GM10248 (cell line): ENCODE data around the gene ITGA1.

Source experiments
- CTCF ChIA-PET: fragments of 300-600 bp; sonication (Branson Sonifier 250); formaldehyde crosslinking; extraction: SDS; loops from one replicate; lab custom pipeline; 2021; ENCODE audit warnings: antibody characterized with exemption; lab: Yijun Ruan, JAX
- POLR2A ChIA-PET: fragments of 350-650 bp; sonication (Branson Sonifier 250); formaldehyde crosslinking; extraction: SDS; loops from one replicate; lab custom pipeline; 2020; ENCODE audit warnings: antibody characterized with exemption; lab: Yijun Ruan, JAX
- DNase-seq: peaks from one replicate; pipeline ENCODE4 v3.0.0; 2012; ENCODE audit errors: extremely low spot score
- TF ChIP-seq, protein P1 (sequence below): IDR thresholded peaks from 2 replicates; pipeline ENCODE4 v1.5.1; 2012; ENCODE audit warnings: mild to moderate bottlenecking, low read depth; ENCODE audit errors: extremely low read depth, missing control alignments, control extremely low read depth

Gene ITGA1

DNA sequence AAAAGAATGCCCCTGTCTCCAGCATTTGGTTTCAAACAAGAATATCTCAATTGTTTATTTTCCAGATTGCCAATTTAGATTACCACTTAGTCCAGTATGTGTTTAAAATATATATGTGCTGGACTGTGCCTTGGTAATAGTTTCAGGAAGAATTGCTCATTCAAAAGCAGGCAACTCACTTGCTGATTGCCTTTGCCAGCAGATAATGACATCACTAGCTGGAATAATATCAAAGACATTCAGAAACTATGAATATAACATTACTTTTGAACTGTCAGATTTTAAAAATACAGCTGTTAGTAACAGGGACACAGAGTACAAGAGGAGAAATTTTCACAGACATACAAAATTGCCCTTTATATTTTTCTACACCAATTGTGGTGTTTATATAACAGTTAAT, 105.4 kb downstream of the ITGA1 start:
- DNase-seq: no peak
- POLR2A ChIA-PET: no interaction called here
- CTCF ChIA-PET: no interaction called here
- TF ChIP-seq, protein P1, sequence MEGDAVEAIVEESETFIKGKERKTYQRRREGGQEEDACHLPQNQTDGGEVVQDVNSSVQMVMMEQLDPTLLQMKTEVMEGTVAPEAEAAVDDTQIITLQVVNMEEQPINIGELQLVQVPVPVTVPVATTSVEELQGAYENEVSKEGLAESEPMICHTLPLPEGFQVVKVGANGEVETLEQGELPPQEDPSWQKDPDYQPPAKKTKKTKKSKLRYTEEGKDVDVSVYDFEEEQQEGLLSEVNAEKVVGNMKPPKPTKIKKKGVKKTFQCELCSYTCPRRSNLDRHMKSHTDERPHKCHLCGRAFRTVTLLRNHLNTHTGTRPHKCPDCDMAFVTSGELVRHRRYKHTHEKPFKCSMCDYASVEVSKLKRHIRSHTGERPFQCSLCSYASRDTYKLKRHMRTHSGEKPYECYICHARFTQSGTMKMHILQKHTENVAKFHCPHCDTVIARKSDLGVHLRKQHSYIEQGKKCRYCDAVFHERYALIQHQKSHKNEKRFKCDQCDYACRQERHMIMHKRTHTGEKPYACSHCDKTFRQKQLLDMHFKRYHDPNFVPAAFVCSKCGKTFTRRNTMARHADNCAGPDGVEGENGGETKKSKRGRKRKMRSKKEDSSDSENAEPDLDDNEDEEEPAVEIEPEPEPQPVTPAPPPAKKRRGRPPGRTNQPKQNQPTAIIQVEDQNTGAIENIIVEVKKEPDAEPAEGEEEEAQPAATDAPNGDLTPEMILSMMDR: no peak

DNA sequence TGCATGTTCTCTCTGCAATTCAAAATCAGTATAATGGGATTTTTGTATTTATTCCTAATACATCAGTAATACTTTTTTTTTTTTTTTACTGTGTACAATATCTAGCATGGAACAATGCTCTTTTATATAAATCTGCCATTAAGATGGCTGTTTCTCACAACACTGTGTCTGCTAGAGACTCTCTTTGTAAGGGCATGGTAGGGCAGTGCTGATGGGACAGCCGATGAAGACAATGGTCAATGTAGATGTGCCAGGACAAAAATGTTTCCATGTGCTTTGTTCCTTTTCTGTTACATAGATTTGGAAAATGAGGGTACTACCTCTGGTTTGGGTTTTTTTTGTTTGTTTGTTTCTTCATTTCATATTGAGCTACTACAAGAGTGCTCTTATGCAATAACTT, 106.1 kb downstream of the ITGA1 start:
- TF ChIP-seq, protein P1: no peak
- ChIA-PET POLR2A (no interaction called here), CTCF (no interaction called here)
- no peak for DNase-seq

DNA sequence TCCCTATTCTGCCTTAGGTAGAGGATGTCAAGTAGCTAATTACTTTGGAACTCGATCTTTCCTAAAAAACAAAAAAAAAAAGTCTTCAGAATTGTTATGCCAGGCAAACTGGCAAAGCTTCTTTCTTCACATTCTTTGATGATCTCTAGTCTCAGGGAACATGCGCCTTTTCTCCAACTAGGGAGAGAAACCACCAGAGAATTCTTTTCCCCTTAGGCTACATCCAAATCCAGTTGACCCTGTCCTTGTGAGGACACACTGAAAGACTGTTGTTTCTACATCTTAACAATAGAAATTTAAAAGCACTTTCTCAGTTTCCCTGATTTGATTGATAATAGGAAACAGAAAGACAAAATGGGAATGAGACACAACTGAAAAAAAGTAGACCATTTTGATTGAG, 106.7 kb downstream of the ITGA1 start:
- no peak for DNase-seq
- ChIA-PET CTCF (no interaction called here), POLR2A (no interaction called here)
- TF ChIP-seq, protein P1: no peak

DNA sequence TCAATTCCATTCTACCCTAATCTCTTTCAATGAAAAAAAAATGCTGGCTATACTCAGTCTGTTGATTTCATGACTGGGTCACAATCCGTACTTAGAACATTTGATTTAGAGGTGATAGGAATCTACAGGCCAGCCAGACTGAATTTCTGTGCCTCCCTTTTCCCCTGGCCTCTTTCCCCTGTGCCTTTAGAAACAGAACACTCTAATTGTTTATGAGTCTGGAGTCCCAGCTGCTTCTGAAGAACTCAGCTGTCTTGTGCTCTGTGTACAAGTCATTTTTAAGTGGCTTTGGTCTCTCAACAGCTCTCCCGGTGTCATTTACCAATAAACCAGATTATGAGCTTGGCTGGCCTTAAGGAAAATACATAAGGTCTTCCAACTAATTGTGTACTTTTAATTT, 107.4 kb downstream of the ITGA1 start:
- ChIA-PET CTCF (interaction anchor here (0.9 kb wide), 1 partner anchor 13 kb away, joined by 3 read pairs; no protein-coding TSS in a partner anchor), POLR2A (no interaction called here)
- TF ChIP-seq, protein P1: no peak
- DNase-seq: no peak

DNA sequence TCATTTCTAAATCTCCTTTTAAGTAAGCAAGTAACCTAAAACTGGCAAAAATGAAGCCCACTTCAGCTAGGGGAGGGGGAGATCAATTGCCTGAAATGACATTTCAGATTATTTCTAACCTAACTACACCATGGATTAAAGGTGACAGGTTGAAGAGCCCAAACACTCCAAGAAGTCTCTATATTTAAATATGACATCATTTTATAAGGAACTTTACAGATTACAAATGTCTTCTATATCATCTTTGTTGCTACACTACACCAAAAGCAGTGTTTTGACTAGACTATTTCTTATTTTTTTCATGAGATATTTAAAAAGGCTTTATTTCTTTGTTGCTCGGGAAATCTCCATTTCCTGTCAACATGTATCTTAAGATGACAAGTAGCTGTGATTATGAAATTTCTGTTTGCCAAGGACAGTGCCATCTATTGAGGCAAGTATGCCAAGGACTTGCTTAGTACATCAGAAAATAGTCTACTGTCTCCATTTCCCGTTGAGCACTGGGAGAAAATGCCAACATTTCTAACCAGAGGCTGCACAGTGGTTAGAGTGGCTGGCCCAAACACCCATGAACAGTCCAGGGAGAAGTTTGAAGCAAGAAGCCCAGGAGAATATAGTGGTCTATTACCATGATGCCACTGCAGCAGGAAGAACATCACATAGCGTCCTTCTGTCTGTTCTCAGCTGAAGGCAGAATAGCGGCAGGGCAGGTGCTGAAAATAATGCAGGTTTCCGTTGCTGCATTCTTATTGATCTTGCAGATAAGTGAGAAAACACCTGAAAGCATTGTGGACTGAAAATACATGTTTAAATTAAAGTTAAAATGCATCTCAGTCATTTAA, 108.1 kb downstream of the ITGA1 start:
- TF ChIP-seq, protein P1: no peak
- POLR2A ChIA-PET: no interaction called here
- DNase-seq: no peak
- CTCF ChIA-PET: interaction anchor here (0.9 kb wide), 1 partner anchor 13 kb away, joined by 3 read pairs; no protein-coding TSS in a partner anchor

DNA sequence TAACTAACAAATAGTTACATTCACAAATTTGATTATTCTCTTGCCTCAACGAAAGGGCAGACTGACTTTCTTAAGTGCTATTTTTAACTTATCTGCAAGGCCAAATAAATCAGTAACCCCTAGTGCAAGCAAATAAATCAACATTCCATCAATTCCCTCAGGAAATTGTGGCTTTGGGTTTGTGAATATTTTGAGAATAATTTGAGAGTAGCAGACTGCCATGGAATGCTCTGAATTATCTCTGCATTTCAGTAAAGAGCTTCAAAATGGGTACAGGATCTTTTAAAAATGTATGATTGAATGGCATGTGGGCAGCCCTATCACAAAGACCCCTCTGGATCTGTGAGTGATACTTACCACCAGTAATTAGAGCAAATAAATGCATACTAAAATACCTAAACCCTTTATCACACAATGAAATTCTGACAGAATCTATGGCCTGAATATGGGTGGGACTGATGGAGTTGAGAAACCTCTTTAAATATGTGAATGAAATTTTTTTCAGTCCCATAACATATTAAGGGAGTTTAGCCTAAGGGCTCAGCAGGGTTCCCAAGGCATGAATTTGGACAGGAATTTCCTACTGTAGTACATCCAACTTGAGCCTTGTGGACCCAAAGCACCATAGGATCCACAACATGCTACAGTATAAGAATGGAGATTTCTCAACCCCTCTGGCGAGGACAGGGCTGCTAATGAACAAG, 109.0 kb downstream of the ITGA1 start:
- ChIA-PET CTCF (interaction anchor here (1.2 to 2.8 kb wide), 2 partner anchors 10 to 19 kb away, joined by 4 to 10 read pairs; no protein-coding TSS in a partner anchor), POLR2A (no interaction called here)

More for the DNA sequence above, 109.0 kb downstream of the ITGA1 start:
- TF ChIP-seq, protein P1: no peak
- no peak for DNase-seq
